NAMALWA (cell line): ENCODE results near the gene CCDC6.

Source experiments
- DNase-seq: peaks from one replicate; pipeline ENCODE4 v3.0.0-alpha.2; 2015; ENCODE audit warnings: low spot score

The CCDC6 gene

GRCh38 chr10:59851864-59852263 is 54.5 kb downstream of the CCDC6 start:
- DNase-seq: no peak

DNA sequence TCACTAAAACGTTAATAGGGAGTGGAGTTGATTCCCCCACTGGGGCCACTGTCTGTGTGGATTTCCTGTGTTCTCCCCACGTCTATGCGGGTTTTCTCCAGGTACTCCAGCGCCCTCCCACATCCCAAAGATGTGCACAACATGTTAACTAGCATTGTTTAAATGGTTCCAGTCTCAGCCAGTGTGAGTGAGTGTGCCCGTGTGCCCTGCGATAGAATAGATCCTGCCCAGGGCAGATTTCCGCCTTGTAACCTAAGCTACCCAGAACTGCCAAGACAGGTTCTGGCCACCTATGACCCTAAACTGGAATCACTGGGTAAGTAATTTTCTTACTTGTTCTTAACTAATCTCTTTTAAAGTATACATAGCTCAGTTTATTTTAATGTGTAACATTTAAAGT is 58.5 kb downstream of the CCDC6 start:
- no peak for DNase-seq

- DNase-seq: no peak
These were observed 59.0 kb downstream of the CCDC6 start for GRCh38 chr10:59847326-59847725.

GRCh38 chr10:59844436-59844835 is 61.9 kb downstream of the CCDC6 start:
- no peak for DNase-seq

DNA sequence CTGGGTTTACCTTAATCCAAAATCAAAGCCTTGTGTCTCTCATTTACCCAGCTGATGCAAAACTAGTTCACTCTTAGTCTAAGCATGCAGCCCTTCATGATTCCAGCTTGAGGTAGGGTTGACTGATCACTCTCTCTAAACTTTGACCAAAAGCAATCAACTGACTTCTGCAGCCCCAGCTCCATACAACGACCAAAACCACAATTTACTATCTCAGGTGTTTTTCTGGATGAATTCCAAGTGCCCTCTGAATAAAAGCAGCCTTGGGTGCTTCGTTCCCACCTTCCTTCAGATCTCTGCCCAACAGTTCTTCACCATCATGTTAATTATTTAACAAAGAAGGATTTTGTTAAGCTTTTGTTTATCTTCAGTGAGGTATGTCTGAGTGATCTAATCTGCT is 62.6 kb downstream of the CCDC6 start:
- DNase-seq: no peak

DNA sequence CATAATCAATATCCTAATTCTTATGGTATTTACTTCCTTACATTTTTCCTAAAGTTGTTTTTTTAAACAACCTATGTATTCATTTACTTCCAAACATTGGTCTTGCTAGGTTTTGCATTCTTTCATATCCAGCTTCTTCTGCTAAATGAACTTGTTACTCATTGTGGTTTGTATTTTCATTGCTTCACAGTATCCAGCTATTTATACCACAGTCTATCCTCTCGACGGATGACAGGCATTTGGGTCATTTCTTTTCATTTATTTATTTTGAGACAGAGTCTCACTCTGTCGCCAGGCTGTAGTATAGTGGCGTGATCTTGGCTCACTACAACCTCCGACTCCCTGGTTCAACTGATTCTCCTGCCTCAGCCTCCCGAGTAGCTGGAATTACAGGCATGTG is 66.8 kb downstream of the CCDC6 start:
- DNase-seq: no peak

DNA sequence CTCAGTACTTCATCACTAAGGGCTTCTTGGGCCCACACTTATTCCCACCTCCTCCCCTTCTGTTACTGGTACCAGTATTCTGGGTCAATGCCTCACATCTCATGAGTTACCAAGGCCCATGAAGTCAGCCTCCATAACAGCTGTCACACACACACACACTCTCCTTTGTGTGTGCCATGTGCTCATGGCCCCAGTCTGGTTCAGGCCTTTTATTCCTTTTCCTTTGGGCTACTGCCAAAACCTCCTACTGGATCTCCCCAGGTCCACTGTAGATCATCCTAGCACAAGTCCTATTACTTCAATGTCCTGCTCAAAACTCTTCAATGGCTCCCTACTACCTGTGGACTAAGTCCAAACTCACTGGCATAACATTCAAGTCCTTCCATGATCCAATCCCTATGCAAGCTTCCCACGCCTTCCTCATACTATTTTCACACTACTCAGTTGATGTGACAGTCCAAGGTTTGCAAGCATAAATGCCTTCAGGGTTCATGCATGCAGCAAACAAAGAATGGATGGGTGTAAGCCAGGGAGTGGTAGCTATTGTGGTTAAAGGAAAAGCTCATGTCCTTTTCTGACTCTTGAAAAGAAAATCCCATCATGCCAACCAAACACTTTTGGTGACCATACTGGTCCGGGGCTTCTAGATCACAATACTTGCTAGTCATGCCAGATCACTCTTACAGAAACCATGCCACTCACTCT is 68.1 kb downstream of the CCDC6 start:
- no peak for DNase-seq

- peak; percentile 50 for DNase-seq
These were observed 72.5 kb downstream of the CCDC6 start for GRCh38 chr10:59833810-59834209.

- no peak for DNase-seq
These were observed 73.8 kb downstream of the CCDC6 start for GRCh38 chr10:59832506-59832905.

- DNase-seq: no peak
These were observed 74.5 kb downstream of the CCDC6 start for GRCh38 chr10:59831658-59832503.

- peak; percentile 57 for DNase-seq
These were observed 75.6 kb downstream of the CCDC6 start for GRCh38 chr10:59830601-59831259.

- DNase-seq: no peak
These were observed 76.8 kb downstream of the CCDC6 start for GRCh38 chr10:59829601-59830000.

DNA sequence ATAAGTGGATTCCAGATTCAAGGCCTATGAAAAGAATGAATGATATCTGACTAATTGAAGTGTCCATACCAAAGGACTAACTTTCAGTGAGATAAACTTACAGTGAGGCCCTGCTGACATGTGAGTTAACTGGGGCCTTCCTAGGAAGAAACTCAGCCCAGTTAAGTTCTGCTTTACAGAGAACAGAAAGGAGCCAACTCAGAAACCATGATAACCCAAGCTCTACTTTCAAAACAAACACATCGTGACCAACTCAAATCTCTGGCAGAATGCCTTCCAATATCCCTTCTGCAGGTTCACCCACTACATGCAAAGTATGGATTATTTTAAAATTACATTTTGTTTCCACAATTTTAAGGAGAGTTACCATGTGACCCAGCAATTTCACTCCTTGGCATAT is 77.3 kb downstream of the CCDC6 start:
- no peak for DNase-seq

DNA sequence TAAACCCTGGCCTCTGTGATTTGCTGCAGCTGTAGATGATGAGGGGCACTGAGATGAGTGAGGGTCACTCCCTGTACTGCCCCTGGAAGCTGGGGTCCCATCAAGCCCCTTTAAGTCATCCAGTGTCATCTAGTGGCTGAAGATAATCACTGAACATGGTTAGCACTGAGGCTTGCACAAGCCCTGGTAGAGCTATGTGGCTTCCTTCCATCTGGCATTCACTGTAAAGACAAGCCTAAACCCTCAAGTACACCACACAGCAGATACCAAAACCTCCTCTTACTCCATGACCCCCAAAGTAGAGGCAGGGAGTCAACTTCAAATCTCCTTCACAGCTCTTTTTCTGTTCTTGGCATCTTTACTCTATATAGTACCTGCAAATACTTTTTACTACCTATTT is 80.4 kb downstream of the CCDC6 start:
- DNase-seq: no peak

GRCh38 chr10:59823751-59824150 is 82.6 kb downstream of the CCDC6 start:
- no peak for DNase-seq

- DNase-seq: no peak
These were observed 83.2 kb downstream of the CCDC6 start for GRCh38 chr10:59823111-59823510.

DNA sequence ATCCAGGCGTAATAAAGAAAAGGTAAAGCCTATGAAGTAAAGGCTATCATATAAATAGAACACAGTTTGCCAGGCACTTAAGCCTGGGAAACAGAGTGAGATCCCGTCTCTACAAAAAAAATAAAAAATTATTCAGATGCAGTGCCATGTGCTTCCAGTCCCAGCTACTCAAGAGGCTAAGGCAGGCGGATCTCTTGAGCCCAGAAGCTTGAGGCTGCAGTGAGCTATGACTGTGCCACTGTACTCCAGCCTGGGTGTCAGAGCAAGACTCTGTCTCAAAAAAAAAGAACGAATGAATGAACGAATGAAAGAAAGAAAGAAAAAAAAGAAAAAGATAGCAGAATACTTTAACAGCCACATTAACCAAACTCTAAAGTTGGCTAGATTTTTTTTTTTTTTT is 85.9 kb downstream of the CCDC6 start:
- DNase-seq: no peak

GRCh38 chr10:59819683-59820082 is 86.7 kb downstream of the CCDC6 start:
- no peak for DNase-seq

DNA sequence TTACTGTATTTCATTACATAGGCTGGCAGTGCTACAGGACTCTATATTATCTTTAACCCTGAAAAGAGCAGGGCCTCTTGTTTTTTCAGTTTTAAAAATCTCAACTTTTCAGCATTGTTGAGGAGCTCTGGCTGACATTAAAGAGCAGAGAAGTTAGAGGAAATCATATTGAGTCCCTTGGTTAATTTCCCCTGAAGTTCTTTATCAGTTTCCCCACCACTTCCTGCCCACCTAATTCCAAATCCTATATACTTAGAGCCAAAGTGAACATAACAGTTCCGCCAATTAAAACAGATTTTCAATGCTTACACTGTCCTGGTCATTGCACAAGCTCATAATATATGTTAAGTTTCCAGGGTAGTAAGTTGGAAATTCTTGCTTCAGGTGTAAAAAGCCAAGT is 87.1 kb downstream of the CCDC6 start:
- DNase-seq: no peak

GRCh38 chr10:59817773-59818172 is 88.6 kb downstream of the CCDC6 start:
- DNase-seq: no peak

DNA sequence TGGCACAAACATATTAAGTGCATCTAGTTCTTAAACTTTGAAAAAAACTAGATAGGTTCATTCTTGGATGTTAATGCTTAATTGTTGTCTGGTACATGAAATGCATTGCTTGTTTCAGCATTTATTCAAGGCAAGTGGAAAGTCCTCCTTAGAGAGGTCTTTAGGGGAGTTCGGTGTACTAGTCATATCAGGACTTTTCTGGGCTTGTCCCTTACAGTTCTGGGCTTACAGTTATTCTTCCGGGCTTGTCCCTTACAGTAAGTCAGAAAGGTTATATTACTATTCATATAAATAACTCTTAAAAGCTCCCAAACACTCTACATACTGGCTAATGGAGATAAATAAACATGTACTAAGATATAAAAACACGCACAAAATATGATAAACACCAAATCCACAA is 91.5 kb downstream of the CCDC6 start:
- DNase-seq: no peak

GRCh38 chr10:59812519-59813122 is 93.7 kb downstream of the CCDC6 start:
- DNase-seq: no peak

DNA sequence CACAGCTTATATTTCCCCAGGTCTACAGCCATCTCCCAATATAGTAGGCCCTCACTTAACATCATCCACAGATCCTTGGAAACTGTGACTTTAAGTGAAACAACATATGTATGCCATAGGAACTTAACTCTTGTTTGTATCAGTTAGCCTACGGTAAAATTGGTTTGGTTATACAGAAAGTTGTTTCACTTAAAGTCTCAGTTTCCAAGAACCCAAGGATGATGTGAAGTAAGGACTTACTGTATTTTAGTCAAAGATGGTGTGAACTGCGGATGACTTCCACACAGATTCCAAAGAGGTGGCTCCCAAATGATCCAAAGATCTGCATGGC is 96.7 kb downstream of the CCDC6 start:
- DNase-seq: no peak
